Osteocyte (in vitro differentiated cells): Measurements from ENCODE around the gene PPP1R26. TPM values are rescaled to one million over a fixed set of nuclear protein-coding genes. Genes with fewer than 3 reads are reported as not detected.
"Not testable (repeated sequence)": the region's sequence is repeated elsewhere in the genome, so short reads cannot be mapped to it uniquely, and the experiment has no call there.

Experiments
- DNase-seq: peaks from one replicate; pipeline ENCODE4 v3.0.0; 2021; ENCODE audit warnings: mixed read lengths; ENCODE audit not compliant: unreplicated experiment; ENCODE audit errors: extremely low spot score
- H3K27ac Mint-ChIP-seq: one replicate; pipeline ENCODE4 v1.8.0; 2021; ENCODE audit warnings: mild to moderate bottlenecking, mixed read lengths; ENCODE audit not compliant: unreplicated experiment
- H3K27me3 Mint-ChIP-seq: one replicate; pipeline ENCODE4 v1.8.0; 2021; ENCODE audit warnings: mixed read lengths; ENCODE audit not compliant: unreplicated experiment
- H3K36me3 Mint-ChIP-seq: one replicate; pipeline ENCODE4 v1.8.0; 2021; ENCODE audit warnings: mixed read lengths; ENCODE audit not compliant: unreplicated experiment
- H3K4me1 Mint-ChIP-seq: one replicate; pipeline ENCODE4 v1.8.0; 2021; ENCODE audit warnings: mixed read lengths; ENCODE audit not compliant: unreplicated experiment
- H3K4me3 Mint-ChIP-seq: one replicate; pipeline ENCODE4 v1.8.0; 2021; ENCODE audit warnings: mild to moderate bottlenecking, moderate library complexity, mixed read lengths; ENCODE audit not compliant: unreplicated experiment
- H3K9me3 Mint-ChIP-seq: one replicate; pipeline ENCODE4 v1.8.0; 2021; ENCODE audit warnings: mixed read lengths; ENCODE audit not compliant: unreplicated experiment
- long read RNA-seq: library from polyadenylated mRNA; unstranded; transcript quantifications from one replicate; pipeline ENCODE4 v2.0.0, GENCODE V29; 2021
- total RNA-seq: library from RNA; stranded (reverse); gene quantifications from 2 replicates; pipeline ENCODE4 v1.2.1, GENCODE V29; 2021
- TF ChIP-seq, protein P1 (sequence below): fragments of 200-600 bp; sonication (generic); IDR thresholded peaks from 2 replicates; pipeline ENCODE4 v1.5.0; 2021; ENCODE audit warnings: antibody characterized with exemption, mild to moderate bottlenecking, moderate library complexity

PPP1R26 gene, protein sequence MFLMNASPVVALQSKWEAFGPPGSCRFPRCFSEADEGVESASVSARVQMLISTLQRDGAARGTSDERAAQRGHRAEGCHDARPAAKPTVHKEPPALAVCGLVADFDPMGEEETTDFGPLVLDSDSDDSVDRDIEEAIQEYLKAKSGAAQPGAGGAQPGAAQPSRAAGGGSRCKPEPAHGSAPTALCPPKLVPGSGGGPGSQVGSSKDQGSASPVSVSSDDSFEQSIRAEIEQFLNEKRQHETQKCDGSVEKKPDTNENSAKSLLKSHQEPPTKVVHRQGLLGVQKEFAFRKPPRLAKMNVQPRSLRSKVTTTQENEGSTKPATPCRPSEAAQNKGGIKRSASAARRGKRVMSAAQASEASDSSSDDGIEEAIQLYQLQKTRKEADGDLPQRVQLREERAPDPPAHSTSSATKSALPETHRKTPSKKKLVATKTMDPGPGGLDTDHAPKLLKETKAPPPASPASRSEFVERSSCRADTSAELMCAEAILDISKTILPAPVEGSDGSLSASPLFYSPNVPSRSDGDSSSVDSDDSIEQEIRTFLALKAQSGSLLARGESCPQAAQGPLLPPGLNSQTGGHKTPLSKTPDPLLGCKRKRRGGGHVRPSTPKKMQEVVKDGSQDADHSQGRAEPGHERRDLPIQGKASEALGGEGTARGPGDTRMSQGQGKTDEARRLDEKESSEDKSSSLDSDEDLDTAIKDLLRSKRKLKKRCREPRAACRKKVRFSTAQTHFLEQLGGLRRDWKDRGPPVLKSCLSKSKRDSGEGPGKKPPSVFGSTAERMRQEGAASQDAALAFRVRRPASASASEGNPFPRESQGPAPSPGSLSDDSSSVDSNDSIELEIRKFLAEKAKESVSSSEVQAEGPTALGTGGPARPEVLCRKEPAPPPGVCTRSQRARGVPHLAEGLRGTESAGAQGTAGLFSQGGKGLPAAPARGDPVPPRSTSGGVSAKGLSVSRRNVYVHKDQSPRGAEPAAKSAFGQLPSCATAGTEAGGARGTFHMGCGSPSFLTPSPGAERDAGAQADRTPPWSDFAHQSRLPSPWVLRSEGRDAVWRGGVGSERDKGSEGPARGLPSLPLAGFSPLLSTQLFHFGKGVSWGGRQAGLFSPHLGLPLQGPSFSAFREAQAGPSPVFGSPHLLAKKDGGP (N-terminal part only)
- 19.5 and 21.1 TPM in 2 replicates for total RNA-seq
- long read RNA-seq, full-length matches to known transcripts, result 2 of 2 reads
- long read RNA-seq, partial matches to known transcripts, result 0 of 2 reads
- long read RNA-seq, other reads (novel, unspliced or antisense), result 0 of 2 reads

DNA sequence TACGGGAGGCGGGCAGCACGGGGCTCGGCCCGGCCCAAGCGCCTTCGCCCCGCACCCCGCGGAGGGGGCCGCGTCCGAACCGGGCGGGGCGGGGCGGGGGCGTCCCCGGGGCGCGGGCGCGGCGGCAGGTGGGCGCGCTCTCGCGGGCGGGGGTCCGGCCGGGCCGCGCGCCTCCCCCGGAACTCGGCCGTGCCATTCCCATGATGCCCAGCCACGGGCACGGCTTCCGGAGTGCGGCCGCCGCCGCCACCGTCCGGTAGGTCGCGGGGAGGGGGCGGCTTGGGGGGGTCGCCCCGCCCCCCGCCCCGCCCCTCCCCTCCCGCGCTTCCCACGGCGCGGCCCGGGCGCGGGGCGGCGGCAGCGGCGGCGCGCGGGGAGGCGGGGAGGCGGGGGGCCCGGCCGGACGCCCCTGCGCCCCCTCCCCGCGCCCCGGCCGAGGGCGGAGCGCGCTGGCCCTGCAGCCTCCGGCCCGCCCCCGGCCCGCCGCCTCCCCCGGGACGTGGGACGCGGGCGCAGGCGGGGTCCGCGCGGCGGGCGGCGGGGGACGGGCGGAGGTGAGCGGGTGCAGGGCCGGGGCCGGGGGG, at the start of gene PPP1R26:
Gene PPP1R26, plus strand, starts transcription at position 314 of the 584 bp plus-strand sequence. CDS start 4,729 bp downstream, outside the sequence.
- Mint-ChIP-seq H3K27me3 (no peaks in the 10 kb centered on the region), H3K9me3 (no peaks in the 10 kb centered on the region), H3K4me1 (peaks cover 10% of the 10 kb centered on the region), H3K36me3 (peaks cover 5% of the 10 kb centered on the region), H3K27ac (peak within 1 kb of the TSS; percentile 78), H3K4me3 (peak within 1 kb of the TSS; percentile 88)
- no peak for DNase-seq
- TF ChIP-seq, protein P1, sequence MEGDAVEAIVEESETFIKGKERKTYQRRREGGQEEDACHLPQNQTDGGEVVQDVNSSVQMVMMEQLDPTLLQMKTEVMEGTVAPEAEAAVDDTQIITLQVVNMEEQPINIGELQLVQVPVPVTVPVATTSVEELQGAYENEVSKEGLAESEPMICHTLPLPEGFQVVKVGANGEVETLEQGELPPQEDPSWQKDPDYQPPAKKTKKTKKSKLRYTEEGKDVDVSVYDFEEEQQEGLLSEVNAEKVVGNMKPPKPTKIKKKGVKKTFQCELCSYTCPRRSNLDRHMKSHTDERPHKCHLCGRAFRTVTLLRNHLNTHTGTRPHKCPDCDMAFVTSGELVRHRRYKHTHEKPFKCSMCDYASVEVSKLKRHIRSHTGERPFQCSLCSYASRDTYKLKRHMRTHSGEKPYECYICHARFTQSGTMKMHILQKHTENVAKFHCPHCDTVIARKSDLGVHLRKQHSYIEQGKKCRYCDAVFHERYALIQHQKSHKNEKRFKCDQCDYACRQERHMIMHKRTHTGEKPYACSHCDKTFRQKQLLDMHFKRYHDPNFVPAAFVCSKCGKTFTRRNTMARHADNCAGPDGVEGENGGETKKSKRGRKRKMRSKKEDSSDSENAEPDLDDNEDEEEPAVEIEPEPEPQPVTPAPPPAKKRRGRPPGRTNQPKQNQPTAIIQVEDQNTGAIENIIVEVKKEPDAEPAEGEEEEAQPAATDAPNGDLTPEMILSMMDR, result no peak

DNA sequence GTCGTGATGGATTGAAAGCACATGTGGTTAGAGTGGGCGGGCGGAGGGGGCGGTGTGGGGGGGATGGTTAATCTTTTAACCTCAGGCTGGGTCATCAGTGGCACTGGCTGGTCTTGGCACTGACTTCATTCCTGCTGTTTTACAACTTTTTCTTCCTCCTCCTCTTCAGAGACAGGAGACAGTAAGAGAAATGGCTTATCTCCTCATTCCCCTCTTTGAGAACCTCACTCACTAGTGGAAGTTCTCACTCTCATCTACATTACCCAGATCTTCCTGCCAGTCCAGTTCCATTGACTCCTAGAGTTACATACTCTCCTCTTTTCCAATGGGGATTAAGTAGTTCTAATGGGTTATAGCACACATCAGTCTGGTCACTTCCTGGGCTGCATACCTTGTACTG, 42.3 kb upstream of the PPP1R26 start:
- H3K36me3 Mint-ChIP-seq, result no peaks in the 10 kb centered on the region
- TF ChIP-seq, protein P1, result no peak
- H3K27ac Mint-ChIP-seq, result no peak overlapping the region
- no peak overlapping the region for H3K4me3 Mint-ChIP-seq
- DNase-seq, result no peak
- peaks cover 20% of the 10 kb centered on the region for H3K9me3 Mint-ChIP-seq
- H3K27me3 Mint-ChIP-seq, result peaks cover 7% of the 10 kb centered on the region
- no peaks in the 10 kb centered on the region for H3K4me1 Mint-ChIP-seq

DNA sequence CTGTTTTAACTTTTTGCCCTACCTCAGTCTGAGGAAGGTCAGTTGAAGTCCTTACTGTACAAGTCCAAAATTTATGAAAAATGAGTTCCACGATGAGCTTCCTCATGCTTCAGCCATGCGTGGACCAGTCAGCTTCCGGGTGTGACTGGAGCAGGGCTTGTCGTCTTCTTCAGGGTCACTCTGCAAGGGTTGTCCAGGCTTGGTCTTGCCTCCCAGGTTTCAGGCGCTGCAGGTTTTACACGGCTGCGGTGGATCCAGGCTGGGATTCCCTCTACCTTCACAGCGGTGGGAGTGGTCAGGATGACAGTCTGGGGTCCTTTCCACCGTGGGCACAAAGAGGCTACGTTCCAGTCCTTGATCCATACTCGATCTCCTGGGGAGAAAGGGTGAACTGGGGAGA, 41.9 kb upstream of the PPP1R26 start:
- not testable (repeated sequence) for H3K4me1 Mint-ChIP-seq, DNase-seq, H3K27me3 Mint-ChIP-seq, H3K4me3 Mint-ChIP-seq, H3K36me3 Mint-ChIP-seq, H3K27ac Mint-ChIP-seq
- peaks cover 20% of the 10 kb centered on the region for H3K9me3 Mint-ChIP-seq

DNA sequence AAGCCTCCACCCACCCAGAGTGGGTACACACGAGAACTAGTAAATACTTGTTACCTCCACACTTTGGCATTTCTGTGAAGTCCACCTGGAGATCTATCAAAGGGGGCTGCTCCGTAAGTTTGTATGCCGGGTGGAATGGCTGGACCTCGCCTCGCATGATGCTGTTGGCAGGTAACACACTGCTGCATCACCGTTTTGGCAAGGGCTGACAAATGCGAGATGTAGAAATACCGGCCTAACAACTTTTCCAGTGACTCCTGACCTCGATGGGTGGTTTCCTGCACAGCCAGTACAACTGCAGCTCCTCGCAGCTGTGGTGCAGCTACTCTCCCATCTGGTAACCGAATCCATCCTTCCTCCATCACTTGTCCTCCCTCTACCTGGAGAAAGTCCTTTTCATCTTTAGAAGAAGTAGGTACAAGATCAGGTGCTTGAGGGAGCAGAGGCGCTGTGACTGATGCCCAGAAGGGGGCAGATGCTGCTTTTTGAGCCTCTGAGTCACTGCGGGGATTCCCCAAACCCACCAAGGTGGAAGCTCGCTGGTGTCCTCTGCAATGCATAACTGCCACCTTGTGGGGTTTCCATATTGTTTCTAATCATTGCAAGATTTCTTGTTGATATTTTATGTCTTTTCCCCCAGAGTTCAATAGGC, 40.9 kb upstream of the PPP1R26 start:
- Mint-ChIP-seq H3K27me3 (peaks cover 12% of the 10 kb centered on the region), H3K9me3 (peaks cover 19% of the 10 kb centered on the region)
- DNase-seq, H3K4me1 Mint-ChIP-seq, H3K27ac Mint-ChIP-seq, H3K36me3 Mint-ChIP-seq, H3K4me3 Mint-ChIP-seq: not testable (repeated sequence)

DNA sequence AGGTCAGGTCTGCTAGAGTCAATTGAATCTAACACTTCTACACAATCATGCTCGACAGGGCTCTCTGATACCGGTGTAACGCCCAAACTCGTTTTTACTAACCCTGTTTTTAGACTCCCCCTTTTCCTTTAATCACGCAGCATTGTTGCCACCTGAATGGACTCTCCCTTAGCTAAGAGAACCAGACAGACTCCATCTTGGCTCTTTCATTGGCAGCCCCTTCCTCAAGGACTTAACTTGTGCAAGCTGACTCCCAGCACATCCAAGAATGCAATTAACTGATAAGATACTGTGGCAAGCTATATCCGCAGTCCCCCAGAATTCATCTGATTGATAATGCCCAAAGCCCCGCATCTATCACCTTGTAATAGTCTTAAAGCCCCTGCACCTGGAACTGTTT, 40.1 kb upstream of the PPP1R26 start:
- not testable (repeated sequence) for H3K27ac Mint-ChIP-seq, H3K4me3 Mint-ChIP-seq

More for the DNA sequence above, 40.1 kb upstream of the PPP1R26 start:
- peaks cover 18% of the 10 kb centered on the region for H3K9me3 Mint-ChIP-seq
- H3K27me3 Mint-ChIP-seq, result peaks cover 16% of the 10 kb centered on the region
- H3K36me3 Mint-ChIP-seq, H3K4me1 Mint-ChIP-seq, DNase-seq: not testable (repeated sequence)
